Spleen (tissue), 11 donors: ENCODE measurements around the gene AKAP13. TPM values are rescaled to one million over a fixed set of nuclear protein-coding genes. Genes with fewer than 3 reads are reported as not detected.

ENCODE experiments used
- DNase-seq: peaks from one replicate; pipeline ENCODE4 v3.0.0-alpha.2; 2020
- H3K27ac ChIP-seq, 8 donors: fragments of 200-600 bp; sonication (generic) in 7 of 8; 1 replicate in 4 of 8; 2 replicates in 4 of 8; pipeline versions ENCODE4 v1.5.0 to v1.8.0; 2016 to 2021; ENCODE audit warnings: inconsistent platforms in 4 of 8, mild to moderate bottlenecking in 4 of 8, moderate library complexity in 1 of 8
- H3K27me3 ChIP-seq, 7 donors: fragments of 200-600 bp; sonication (generic) in 6 of 7; replicated peaks in 1 of 7; 1 replicate in 4 of 7; 2 replicates in 3 of 7; pipeline versions ENCODE4 v1.5.0 to v1.8.0; 2016 to 2021; ENCODE audit warnings: inconsistent platforms in 3 of 7, mild to moderate bottlenecking in 1 of 7
- H3K36me3 ChIP-seq, 6 donors: fragments of 200-600 bp; sonication (generic) in 5 of 6; 1 replicate in 4 of 6; 2 replicates in 2 of 6; pipeline versions ENCODE4 v1.5.0 to v1.8.0; 2016 to 2021; ENCODE audit warnings: inconsistent platforms in 2 of 6
- H3K4me1 ChIP-seq, 6 donors: fragments of 200-600 bp; sonication (generic) in 5 of 6; 1 replicate in 3 of 6; 2 replicates in 3 of 6; pipeline versions ENCODE4 v1.5.0 to v1.8.0; 2016 to 2021; ENCODE audit warnings: inconsistent platforms in 3 of 6
- H3K4me3 ChIP-seq, 8 donors: fragments of 200-600 bp; sonication (generic) in 7 of 8; 1 replicate in 4 of 8; 2 replicates in 4 of 8; pipeline versions ENCODE4 v1.5.0 to v1.8.0; 2016 to 2021; ENCODE audit warnings: inconsistent platforms in 4 of 8, mild to moderate bottlenecking in 4 of 8, moderate library complexity in 2 of 8
- H3K9me3 ChIP-seq, 8 donors: fragments of 200-600 bp; sonication (generic) in 7 of 8; 1 replicate in 4 of 8; 2 replicates in 4 of 8; pipeline versions ENCODE4 v1.5.0 to v1.8.0; 2016 to 2021; ENCODE audit warnings: inconsistent platforms in 4 of 8
- CTCF ChIP-seq, 11 experiments: fragments of 200-600 bp in 7 of 11; fragments of 450-650 bp in 4 of 11; sonication (generic) in 4 of 11; IDR thresholded peaks in 8 of 11; conservative IDR thresholded peaks in 3 of 11; 1 replicate in 7 of 11; 2 replicates in 4 of 11; pipeline versions ENCODE4 v1.4.0 to v1.8.0; 2016 to 2021; ENCODE audit warnings: antibody characterized with exemption in 11 of 11, inconsistent platforms in 4 of 11, mild to moderate bottlenecking in 1 of 11
- POLR2A ChIP-seq, 3 donors: fragments of 450-650 bp; IDR thresholded peaks; one replicate each; pipeline ENCODE4 v1.5.1; 2017; ENCODE audit warnings: antibody characterized with exemption in 3 of 3, mild to moderate bottlenecking in 1 of 3
- POLR2AphosphoS5 ChIP-seq, 3 donors: sonication (generic); formaldehyde crosslinking; IDR thresholded peaks; one replicate each; pipeline ENCODE4 v1.5.1; 2017; ENCODE audit warnings: antibody characterized with exemption in 3 of 3
- WGBS, 5 donors: extraction: QIAGEN DNeasy Blood & Tissue Kit in 3 of 5; methylation state at CpG; one replicate each; pipeline versions ENCODE4 v1.1.5 to v1.1.7; 2013 to 2018; 5-methylcytosine and 5-hydroxymethylcytosine counted together
- intact Hi-C: fragments of 100-400 bp; cut with DNase I; formaldehyde crosslinking; loops from one replicate; pipeline ENCODE4 v1.15.0; 2023; ENCODE audit warnings: low total_unique reads
- polyA plus RNA-seq, 3 donors: library from polyadenylated mRNA; stranded (reverse); fragments of 200-250 nt; gene quantifications; one replicate each; pipeline ENCODE4 v1.2.1, GENCODE V29; 2013
- total RNA-seq, 7 donors: library from RNA; depleted of rRNA in 3 of 7; stranded (reverse); fragments of >200 nt in 3 of 7; fragmentation: NEBNext Ultra II Directional in 4 of 7; extraction: Animal tissue kit (Norgen Biotek cat#: 25700) in 4 of 7; gene quantifications; one replicate each; pipeline versions ENCODE4 v1.1.0 to v1.2.1, GENCODE V29; 2016 to 2021
- donor health status: healthy with polysubstance abuse.
- donor health status: DM: no; HTN: no; CAD: no; lungs with moderate emphysema.
- donor health status: DM: no; HTN: no; CAD: no.
- donor health status: Bipolar disorder and iron deficiency.
- donor health status: healthy.
- donor health status: DM: no; HTN: no; CAD: no.
- donor health status: DM: yes; HTN: yes; CAD: no.

AKAP13 gene
- total and polyA plus RNA-seq, 10 donors: 35.4 to 413 (median 260) TPM

- no peak overlapping the region for H3K27ac ChIP-seq
- H3K9me3 ChIP-seq: no peaks in the 10 kb centered on the region
- no peaks in the 10 kb centered on the region for H3K27me3 ChIP-seq
- no peak for TF ChIP-seq POLR2AphosphoS5 (IDR thresholded peaks at IDR 0.05)
- TF ChIP-seq CTCF (IDR thresholded peaks at IDR 0.05 in 8 of 11, conservative IDR thresholded peaks at IDR 0.05 in 3 of 11): no peak
- H3K36me3 ChIP-seq: no peaks in the 10 kb centered on the region
- intact Hi-C loops: no loop called here
- H3K4me3 ChIP-seq: no peak overlapping the region
- DNase-seq: no peak
- peaks cover 0 to 70% (median 28%) of the 10 kb centered on the region in 6 donors for H3K4me1 ChIP-seq
These were observed 81.6 kb downstream of the AKAP13 start for GRCh38 chr15:85462029-85462428.

- H3K4me3 ChIP-seq: no peak overlapping the region
- peaks cover 0 to 67% (median 24%) of the 10 kb centered on the region in 6 donors for H3K4me1 ChIP-seq
- no peaks in the 10 kb centered on the region for H3K27me3 ChIP-seq
- no peaks in the 10 kb centered on the region for H3K9me3 ChIP-seq
- H3K36me3 ChIP-seq: no peaks in the 10 kb centered on the region
- DNase-seq: no peak
- H3K27ac ChIP-seq: no peak overlapping the region
- intact Hi-C loops: no loop called here
- WGBS, 5 donors: 84 to 88% (median 87%) methylated on average over 4 of the region's 4 CpGs
- TF ChIP-seq POLR2AphosphoS5 (IDR thresholded peaks at IDR 0.05): no peak
- no peak for TF ChIP-seq POLR2A (IDR thresholded peaks at IDR 0.05)
- no peak for TF ChIP-seq CTCF (IDR thresholded peaks at IDR 0.05 in 8 of 11, conservative IDR thresholded peaks at IDR 0.05 in 3 of 11)
These were observed 83.0 kb downstream of the AKAP13 start for GRCh38 chr15:85463276-85463892.

GRCh38 chr15:85463976-85464375, 83.6 kb downstream of the AKAP13 start:
- no peak for TF ChIP-seq POLR2A (IDR thresholded peaks at IDR 0.05)
- TF ChIP-seq POLR2AphosphoS5 (IDR thresholded peaks at IDR 0.05): no peak
- no peak for TF ChIP-seq CTCF (IDR thresholded peaks at IDR 0.05 in 8 of 11, conservative IDR thresholded peaks at IDR 0.05 in 3 of 11)
- H3K36me3 ChIP-seq: no peaks in the 10 kb centered on the region
- H3K4me3 ChIP-seq: no peak overlapping the region
- no peaks in the 10 kb centered on the region for H3K9me3 ChIP-seq
- H3K27me3 ChIP-seq: no peaks in the 10 kb centered on the region
- H3K4me1 ChIP-seq: peaks cover 0 to 61% (median 21%) of the 10 kb centered on the region in 6 donors
- no peak for DNase-seq
- H3K27ac ChIP-seq: no peak overlapping the region
- 47 to 62% (median 56%) methylated on average over 6 of the region's 6 CpGs for WGBS, 5 donors
- intact Hi-C loops: no loop called here

GRCh38 chr15:85464471-85464870, 84.1 kb downstream of the AKAP13 start:
- H3K9me3 ChIP-seq: no peaks in the 10 kb centered on the region

More at GRCh38 chr15:85464471-85464870, 84.1 kb downstream of the AKAP13 start:
- H3K27ac ChIP-seq: no peak overlapping the region
- TF ChIP-seq POLR2A (IDR thresholded peaks at IDR 0.05) (no peak), CTCF (IDR thresholded peaks at IDR 0.05 in 8 of 11, conservative IDR thresholded peaks at IDR 0.05 in 3 of 11) (no peak), POLR2AphosphoS5 (IDR thresholded peaks at IDR 0.05) (no peak)
- no peaks in the 10 kb centered on the region for H3K36me3 ChIP-seq
- WGBS, 5 donors: 89 to 95% (median 93%) methylated on average over 3 of the region's 3 CpGs
- H3K4me1 ChIP-seq: peaks cover 0 to 56% (median 23%) of the 10 kb centered on the region in 6 donors
- no peaks in the 10 kb centered on the region for H3K27me3 ChIP-seq
- no peak for DNase-seq
- intact Hi-C loops: no loop called here
- H3K4me3 ChIP-seq: no peak overlapping the region
